ENCODE data around the gene ZP4. TPM values are rescaled to one million over a fixed set of nuclear protein-coding genes. Genes with fewer than 3 reads are reported as not detected.

The ZP4 gene
- total RNA-seq, 1 donor from 2014 or later, result not detected

DNA sequence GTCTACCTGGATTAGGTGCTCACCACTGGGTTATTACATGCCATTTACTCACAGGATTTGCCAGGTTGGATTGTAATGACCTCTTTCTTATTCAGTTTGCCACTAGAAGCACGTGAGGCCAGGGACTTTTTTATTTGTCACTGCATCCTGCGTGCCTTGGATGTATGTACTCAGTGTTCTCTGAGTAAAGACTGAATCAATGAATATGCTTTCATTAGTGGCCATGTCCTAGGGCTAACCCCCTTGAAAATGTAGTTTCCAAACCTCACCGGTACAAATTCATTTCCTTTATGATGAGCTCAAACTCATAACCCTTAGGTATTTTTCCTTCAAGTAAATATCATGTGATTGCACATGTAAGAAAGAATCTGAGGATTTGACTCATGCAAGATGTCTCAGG, 1.3 kb upstream of the ZP4 start:
- Mint-ChIP-seq H3K36me3 (ENCODE audit: low read depth) (no peaks in the 10 kb centered on the region), H3K27me3 (ENCODE audit: low read depth) (peaks cover 5% of the 10 kb centered on the region), H3K4me3 (ENCODE audit: unreplicated experiment) (no peak overlapping the region)

DNA sequence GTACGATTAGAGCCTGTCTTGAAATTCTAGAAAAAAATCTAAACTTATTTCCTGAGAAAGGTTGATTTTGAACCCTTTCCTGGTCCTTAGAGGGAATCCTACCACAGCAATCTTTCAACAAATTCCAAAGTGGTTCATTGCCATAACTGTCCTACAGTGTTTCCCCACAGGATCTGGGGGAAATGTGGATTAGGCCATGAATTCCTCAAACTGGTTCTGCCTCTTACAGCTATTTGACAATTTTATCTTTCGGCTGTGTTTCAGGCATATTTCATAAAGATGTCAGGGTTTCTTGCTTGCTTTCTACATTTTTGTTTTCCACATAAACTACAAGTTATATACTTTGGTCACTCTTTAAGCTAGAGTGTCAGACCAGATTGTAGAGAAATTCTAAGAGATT, 544 bp upstream of the ZP4 start:
- Mint-ChIP-seq H3K27ac (ENCODE audit: unreplicated experiment) (no peak overlapping the region), H3K4me1 (ENCODE audit: low read depth) (no peaks in the 10 kb centered on the region), H3K4me3 (ENCODE audit: unreplicated experiment) (no peak overlapping the region), H3K36me3 (ENCODE audit: low read depth) (no peaks in the 10 kb centered on the region), H3K9me3 (ENCODE audit: low read depth) (peaks cover 2% of the 10 kb centered on the region), H3K27me3 (ENCODE audit: low read depth) (peaks cover 5% of the 10 kb centered on the region)
- no peak for DNase-seq (ENCODE audit: low spot score)
- TF ChIP-seq, protein P1, sequence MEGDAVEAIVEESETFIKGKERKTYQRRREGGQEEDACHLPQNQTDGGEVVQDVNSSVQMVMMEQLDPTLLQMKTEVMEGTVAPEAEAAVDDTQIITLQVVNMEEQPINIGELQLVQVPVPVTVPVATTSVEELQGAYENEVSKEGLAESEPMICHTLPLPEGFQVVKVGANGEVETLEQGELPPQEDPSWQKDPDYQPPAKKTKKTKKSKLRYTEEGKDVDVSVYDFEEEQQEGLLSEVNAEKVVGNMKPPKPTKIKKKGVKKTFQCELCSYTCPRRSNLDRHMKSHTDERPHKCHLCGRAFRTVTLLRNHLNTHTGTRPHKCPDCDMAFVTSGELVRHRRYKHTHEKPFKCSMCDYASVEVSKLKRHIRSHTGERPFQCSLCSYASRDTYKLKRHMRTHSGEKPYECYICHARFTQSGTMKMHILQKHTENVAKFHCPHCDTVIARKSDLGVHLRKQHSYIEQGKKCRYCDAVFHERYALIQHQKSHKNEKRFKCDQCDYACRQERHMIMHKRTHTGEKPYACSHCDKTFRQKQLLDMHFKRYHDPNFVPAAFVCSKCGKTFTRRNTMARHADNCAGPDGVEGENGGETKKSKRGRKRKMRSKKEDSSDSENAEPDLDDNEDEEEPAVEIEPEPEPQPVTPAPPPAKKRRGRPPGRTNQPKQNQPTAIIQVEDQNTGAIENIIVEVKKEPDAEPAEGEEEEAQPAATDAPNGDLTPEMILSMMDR (IDR thresholded peaks at IDR 0.05), result no peak

More for the DNA sequence above, 1.3 kb upstream of the ZP4 start:
- Mint-ChIP-seq H3K4me1 (ENCODE audit: low read depth) (no peaks in the 10 kb centered on the region), H3K27ac (ENCODE audit: unreplicated experiment) (no peak overlapping the region), H3K9me3 (ENCODE audit: low read depth) (peaks cover 2% of the 10 kb centered on the region)
- TF ChIP-seq, protein P1 (IDR thresholded peaks at IDR 0.05), result no peak
- DNase-seq (ENCODE audit: low spot score), result no peak

DNA sequence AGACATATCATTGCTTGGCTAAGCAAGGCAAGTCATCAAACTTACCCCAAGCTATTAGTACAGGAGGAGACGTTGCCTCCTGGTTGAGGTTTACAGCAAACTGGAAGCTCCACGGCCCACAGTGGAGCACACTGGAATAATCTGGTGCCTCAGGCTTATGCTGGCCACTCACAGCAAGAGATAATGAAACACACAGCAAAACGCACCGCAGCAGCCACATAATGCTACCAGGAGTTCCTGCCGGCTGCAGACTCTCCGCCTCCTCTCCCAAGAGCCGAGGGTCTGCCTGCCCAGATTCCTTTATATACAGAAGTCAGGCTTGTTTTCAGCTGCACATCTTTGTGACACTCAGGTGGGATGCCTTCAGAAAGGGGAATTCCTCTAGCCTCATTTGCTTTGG, 306 bp downstream of the ZP4 start:
- H3K27ac Mint-ChIP-seq (ENCODE audit: unreplicated experiment), result no peak overlapping the region
- H3K36me3 Mint-ChIP-seq (ENCODE audit: low read depth), result no peaks in the 10 kb centered on the region
- no peak overlapping the region for H3K4me3 Mint-ChIP-seq (ENCODE audit: unreplicated experiment)
- TF ChIP-seq, protein P1 (IDR thresholded peaks at IDR 0.05), result no peak
- no peak for DNase-seq (ENCODE audit: low spot score)
- H3K27me3 Mint-ChIP-seq (ENCODE audit: low read depth), result peaks cover 3% of the 10 kb centered on the region
- no peaks in the 10 kb centered on the region for H3K4me1 Mint-ChIP-seq (ENCODE audit: low read depth)
- no peaks in the 10 kb centered on the region for H3K9me3 Mint-ChIP-seq (ENCODE audit: low read depth)

DNA sequence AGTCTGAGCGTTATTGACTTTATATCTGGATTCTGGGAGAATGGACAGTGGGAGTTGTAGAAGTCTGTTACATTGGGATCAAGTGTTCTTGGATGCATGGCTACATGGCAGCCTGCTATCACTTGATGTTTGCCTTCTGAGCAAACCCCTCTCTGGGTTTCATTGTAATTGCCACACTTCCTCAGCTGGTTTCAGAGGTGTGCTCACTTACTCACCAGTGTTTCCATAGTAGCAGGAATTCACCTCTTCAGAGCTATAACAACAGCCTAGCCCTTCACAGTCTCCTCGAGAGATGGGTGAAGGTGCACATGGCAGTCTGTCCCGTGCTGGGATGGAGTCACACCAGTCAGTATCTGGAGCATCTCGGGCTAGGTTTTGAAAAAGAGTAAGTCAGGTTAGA, 2.6 kb downstream of the ZP4 start:
- Mint-ChIP-seq H3K4me3 (ENCODE audit: unreplicated experiment) (no peak overlapping the region), H3K27me3 (ENCODE audit: low read depth) (peaks cover 3% of the 10 kb centered on the region), H3K36me3 (ENCODE audit: low read depth) (no peaks in the 10 kb centered on the region), H3K9me3 (ENCODE audit: low read depth) (no peaks in the 10 kb centered on the region), H3K4me1 (ENCODE audit: low read depth) (no peaks in the 10 kb centered on the region), H3K27ac (ENCODE audit: unreplicated experiment) (no peak overlapping the region)
- TF ChIP-seq, protein P1 (IDR thresholded peaks at IDR 0.05), result no peak
- no peak for DNase-seq (ENCODE audit: low spot score)

DNA sequence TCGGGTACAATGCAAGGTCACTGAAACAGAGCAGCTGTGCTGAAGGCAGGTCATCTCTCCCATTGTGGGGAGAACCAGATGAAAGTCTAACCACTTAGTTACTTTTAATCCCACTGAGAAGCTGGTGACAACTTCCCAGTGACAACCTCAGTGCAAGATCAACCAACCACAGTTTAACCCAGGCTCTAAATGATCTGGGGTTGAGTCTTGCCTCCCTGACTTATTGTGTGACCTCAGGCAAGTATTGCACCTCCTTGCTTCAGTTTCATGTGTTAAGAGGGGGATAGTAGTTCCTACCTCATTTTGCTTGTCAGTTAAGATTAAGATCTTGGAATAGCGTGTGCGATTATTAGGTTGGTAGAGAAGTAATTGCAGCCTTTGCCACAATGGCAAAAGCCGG, 3.2 kb downstream of the ZP4 start:
- Mint-ChIP-seq H3K27me3 (ENCODE audit: low read depth) (peaks cover 3% of the 10 kb centered on the region), H3K36me3 (ENCODE audit: low read depth) (no peaks in the 10 kb centered on the region)
- TF ChIP-seq, protein P1 (IDR thresholded peaks at IDR 0.05), result no peak

More for the DNA sequence above, 3.2 kb downstream of the ZP4 start:
- no peaks in the 10 kb centered on the region for H3K9me3 Mint-ChIP-seq (ENCODE audit: low read depth)
- no peak overlapping the region for H3K27ac Mint-ChIP-seq (ENCODE audit: unreplicated experiment)
- DNase-seq (ENCODE audit: low spot score), result no peak
- no peak overlapping the region for H3K4me3 Mint-ChIP-seq (ENCODE audit: unreplicated experiment)
- no peaks in the 10 kb centered on the region for H3K4me1 Mint-ChIP-seq (ENCODE audit: low read depth)

All from chondrocyte (in vitro differentiated cells).